HepG2 (cell line): ENCODE results near the gene TMEM214. TPM values are rescaled to one million over a fixed set of nuclear protein-coding genes. Genes with fewer than 3 reads are reported as not detected.

ENCODE experiments used
- ARHGAP35 ChIP-seq: sonication (generic); formaldehyde crosslinking; IDR thresholded peaks from 2 replicates; pipeline ENCODE4 v1.9.0; 2022; ENCODE audit warnings: mild to moderate bottlenecking, inconsistent platforms, moderate library complexity, missing genetic modification reagents, borderline replicate concordance
- BORCS8-MEF2B ChIP-seq: sonication (generic); formaldehyde crosslinking; IDR thresholded peaks from 2 replicates; pipeline ENCODE4 v1.8.0; 2022; ENCODE audit warnings: mild to moderate bottlenecking, missing genetic modification reagents
- CCDC6 ChIP-seq: sonication (generic); formaldehyde crosslinking; IDR thresholded peaks from 2 replicates; pipeline ENCODE4 v1.8.1; 2022; ENCODE audit warnings: mild to moderate bottlenecking, missing genetic modification reagents, moderate library complexity
- EZH2 ChIP-seq: conservative IDR thresholded peaks from 2 replicates; pipeline ENCODE4 v1.6.1; 2012; ENCODE audit warnings: mild to moderate bottlenecking, low read depth, low read length, moderate library complexity
- NCOR1 ChIP-seq: fragments of 200-600 bp; sonication (generic); IDR thresholded peaks from 2 replicates; pipeline ENCODE4 v1.7.0; 2017; ENCODE audit warnings: antibody characterized with exemption, low read length, borderline replicate concordance
- NPAS2 ChIP-seq: sonication (generic); formaldehyde crosslinking; IDR thresholded peaks from 2 replicates; pipeline ENCODE4 v1.8.0; 2022; ENCODE audit warnings: mild to moderate bottlenecking, missing genetic modification reagents, borderline replicate concordance
- SIN3A ChIP-seq: IDR thresholded peaks from 2 replicates; pipeline ENCODE4 v1.6.1; 2011; ENCODE audit warnings: low read depth, mild to moderate bottlenecking, control low read depth, low read length, borderline replicate concordance
- SMARCC2 ChIP-seq: fragments of 450-650 bp; IDR thresholded peaks from 2 replicates; pipeline ENCODE4 v1.6.1; 2017; ENCODE audit warnings: antibody characterized with exemption, mild to moderate bottlenecking
- SP2 ChIP-seq: sonication (generic); formaldehyde crosslinking; IDR thresholded peaks from 2 replicates; pipeline ENCODE4 v1.5.1; 2020; ENCODE audit warnings: mild to moderate bottlenecking, missing genetic modification reagents
- XBP1 ChIP-seq: sonication (generic); formaldehyde crosslinking; IDR thresholded peaks from 2 replicates; pipeline ENCODE4 v1.5.0; 2020; ENCODE audit warnings: missing genetic modification reagents
- ZNF547 ChIP-seq: sonication (generic); formaldehyde crosslinking; IDR thresholded peaks from 2 replicates; pipeline ENCODE4 v1.5.1; 2020; ENCODE audit warnings: mild to moderate bottlenecking, missing genetic modification reagents
- polyA plus RNA-seq, 8 experiments: library from polyadenylated mRNA; depleted of rRNA in 3 of 8; stranded (reverse) in 7 of 8; unstranded in 1 of 8; fragments of >200 nt; fragmentation: Illumina TruSeq in 4 of 8; extraction: Trizol in 4 of 8; gene quantifications; 2 replicates each; pipeline versions ENCODE4 v1.2.1 to v1.2.3, GENCODE V29; 2011 to 2016; ENCODE audit warnings: low read depth in 4 of 8, missing spikeins in 1 of 8, mixed read lengths in 1 of 8; ENCODE audit not compliant: insufficient read depth in 1 of 8
- total RNA-seq, 5 experiments: library from RNA; depleted of rRNA; stranded (reverse); fragments of >200 nt; fragmentation: Illumina TruSeq; extraction: Trizol; gene quantifications; 2 replicates each; pipeline ENCODE4 v1.2.3, GENCODE V29; 2016; ENCODE audit warnings: low read depth in 1 of 5
- TF ChIP-seq, protein P1 (sequence below): IDR thresholded peaks from 2 replicates; pipeline ENCODE4 v1.6.1; 2012; ENCODE audit warnings: inconsistent platforms
- TF ChIP-seq, protein P2 (sequence below): sonication (generic); formaldehyde crosslinking; IDR thresholded peaks from 2 replicates; pipeline ENCODE4 v1.4.0; 2020; ENCODE audit warnings: low read depth, mild to moderate bottlenecking, missing genetic modification reagents
- TF ChIP-seq, protein P3 (sequence below): IDR thresholded peaks from 2 replicates; pipeline ENCODE4 v1.4.0; 2020; ENCODE audit warnings: mild to moderate bottlenecking, missing genetic modification reagents
- TF ChIP-seq, protein P4 (sequence below): sonication (generic); formaldehyde crosslinking; IDR thresholded peaks from 2 replicates; pipeline ENCODE4 v1.4.0; 2020; ENCODE audit warnings: missing genetic modification reagents, mild to moderate bottlenecking, borderline replicate concordance
- TF ChIP-seq, protein P5 (sequence below): sonication (generic); formaldehyde crosslinking; IDR thresholded peaks from 2 replicates; pipeline ENCODE4 v1.4.0; 2020; ENCODE audit warnings: missing genetic modification reagents, mild to moderate bottlenecking, borderline replicate concordance
- TF ChIP-seq, protein P6 (sequence below): IDR thresholded peaks from 2 replicates; pipeline ENCODE4 v1.6.1; 2016

The TMEM214 gene
- total and polyA plus RNA-seq, 2 of the 13 experiments (the other 11 are each of a cell fraction or from before 2014, with no cell fraction given), result 58.3 to 132 TPM

DNA sequence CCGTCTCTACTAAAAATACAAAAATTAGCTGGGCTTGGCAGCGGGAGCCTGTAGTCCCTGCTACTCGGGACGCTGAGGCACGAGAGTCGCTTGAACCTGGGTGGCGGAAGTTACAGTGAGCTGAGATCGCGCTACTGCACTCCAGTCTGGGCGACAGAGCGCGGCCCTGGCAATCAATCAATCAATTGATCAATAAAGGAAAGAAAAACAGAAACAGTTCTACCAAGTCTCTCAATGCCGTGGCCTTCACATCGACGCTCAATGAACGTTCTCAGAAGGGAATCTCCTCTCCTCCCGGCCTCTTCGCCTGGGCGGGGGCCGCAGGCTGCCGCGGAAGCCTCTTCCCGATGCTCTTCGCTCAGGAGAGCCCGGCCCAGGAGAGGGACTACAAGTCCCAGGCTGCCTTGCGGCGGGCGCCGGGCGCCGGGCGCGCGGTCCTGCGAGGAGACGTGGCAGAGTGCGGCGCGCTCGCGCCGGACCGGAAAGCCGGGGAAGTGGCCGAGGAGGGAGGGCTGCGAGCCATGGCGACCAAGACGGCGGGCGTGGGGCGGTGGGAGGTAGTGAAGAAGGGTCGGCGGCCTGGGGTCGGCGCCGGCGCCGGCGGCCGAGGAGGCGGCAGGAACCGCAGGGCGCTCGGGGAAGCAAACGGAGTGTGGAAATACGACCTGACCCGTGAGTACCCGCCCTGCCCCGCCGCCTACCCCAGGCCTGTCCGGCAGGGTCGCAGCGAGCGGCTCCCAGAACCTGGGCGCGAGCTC, at the start of gene TMEM214 (continued):
- no peak for TF ChIP-seq NCOR1
- TF ChIP-seq ZNF547, result peak; percentile 89; the same call in 1 of the 2 replicates
- TF ChIP-seq, protein P1, sequence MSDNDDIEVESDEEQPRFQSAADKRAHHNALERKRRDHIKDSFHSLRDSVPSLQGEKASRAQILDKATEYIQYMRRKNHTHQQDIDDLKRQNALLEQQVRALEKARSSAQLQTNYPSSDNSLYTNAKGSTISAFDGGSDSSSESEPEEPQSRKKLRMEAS, result peak; percentile 64
- TF ChIP-seq, protein P2, sequence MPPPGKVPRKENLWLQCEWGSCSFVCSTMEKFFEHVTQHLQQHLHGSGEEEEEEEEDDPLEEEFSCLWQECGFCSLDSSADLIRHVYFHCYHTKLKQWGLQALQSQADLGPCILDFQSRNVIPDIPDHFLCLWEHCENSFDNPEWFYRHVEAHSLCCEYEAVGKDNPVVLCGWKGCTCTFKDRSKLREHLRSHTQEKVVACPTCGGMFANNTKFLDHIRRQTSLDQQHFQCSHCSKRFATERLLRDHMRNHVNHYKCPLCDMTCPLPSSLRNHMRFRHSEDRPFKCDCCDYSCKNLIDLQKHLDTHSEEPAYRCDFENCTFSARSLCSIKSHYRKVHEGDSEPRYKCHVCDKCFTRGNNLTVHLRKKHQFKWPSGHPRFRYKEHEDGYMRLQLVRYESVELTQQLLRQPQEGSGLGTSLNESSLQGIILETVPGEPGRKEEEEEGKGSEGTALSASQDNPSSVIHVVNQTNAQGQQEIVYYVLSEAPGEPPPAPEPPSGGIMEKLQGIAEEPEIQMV (CRISPR knock-in tag), result no peak
- TF ChIP-seq ARHGAP35 (CRISPR knock-in tag), result no peak; the same call in 1 of the 2 replicates
- no peak for TF ChIP-seq XBP1 (CRISPR knock-in tag)
- TF ChIP-seq BORCS8-MEF2B (CRISPR knock-in tag), result no peak; the same call in 1 of the 2 replicates
- no peak; the same call in 1 of the 2 replicates for TF ChIP-seq CCDC6
- TF ChIP-seq SP2, result peak; percentile 49; the same call in 1 of the 2 replicates
- TF ChIP-seq, protein P3, sequence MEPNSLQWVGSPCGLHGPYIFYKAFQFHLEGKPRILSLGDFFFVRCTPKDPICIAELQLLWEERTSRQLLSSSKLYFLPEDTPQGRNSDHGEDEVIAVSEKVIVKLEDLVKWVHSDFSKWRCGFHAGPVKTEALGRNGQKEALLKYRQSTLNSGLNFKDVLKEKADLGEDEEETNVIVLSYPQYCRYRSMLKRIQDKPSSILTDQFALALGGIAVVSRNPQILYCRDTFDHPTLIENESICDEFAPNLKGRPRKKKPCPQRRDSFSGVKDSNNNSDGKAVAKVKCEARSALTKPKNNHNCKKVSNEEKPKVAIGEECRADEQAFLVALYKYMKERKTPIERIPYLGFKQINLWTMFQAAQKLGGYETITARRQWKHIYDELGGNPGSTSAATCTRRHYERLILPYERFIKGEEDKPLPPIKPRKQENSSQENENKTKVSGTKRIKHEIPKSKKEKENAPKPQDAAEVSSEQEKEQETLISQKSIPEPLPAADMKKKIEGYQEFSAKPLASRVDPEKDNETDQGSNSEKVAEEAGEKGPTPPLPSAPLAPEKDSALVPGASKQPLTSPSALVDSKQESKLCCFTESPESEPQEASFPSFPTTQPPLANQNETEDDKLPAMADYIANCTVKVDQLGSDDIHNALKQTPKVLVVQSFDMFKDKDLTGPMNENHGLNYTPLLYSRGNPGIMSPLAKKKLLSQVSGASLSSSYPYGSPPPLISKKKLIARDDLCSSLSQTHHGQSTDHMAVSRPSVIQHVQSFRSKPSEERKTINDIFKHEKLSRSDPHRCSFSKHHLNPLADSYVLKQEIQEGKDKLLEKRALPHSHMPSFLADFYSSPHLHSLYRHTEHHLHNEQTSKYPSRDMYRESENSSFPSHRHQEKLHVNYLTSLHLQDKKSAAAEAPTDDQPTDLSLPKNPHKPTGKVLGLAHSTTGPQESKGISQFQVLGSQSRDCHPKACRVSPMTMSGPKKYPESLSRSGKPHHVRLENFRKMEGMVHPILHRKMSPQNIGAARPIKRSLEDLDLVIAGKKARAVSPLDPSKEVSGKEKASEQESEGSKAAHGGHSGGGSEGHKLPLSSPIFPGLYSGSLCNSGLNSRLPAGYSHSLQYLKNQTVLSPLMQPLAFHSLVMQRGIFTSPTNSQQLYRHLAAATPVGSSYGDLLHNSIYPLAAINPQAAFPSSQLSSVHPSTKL (CRISPR knock-in tag), result peak; percentile 56
- TF ChIP-seq EZH2, result no peak
- TF ChIP-seq SIN3A, result peak; percentile 91
- no peak for TF ChIP-seq NPAS2 (CRISPR knock-in tag)
- TF ChIP-seq, protein P4, sequence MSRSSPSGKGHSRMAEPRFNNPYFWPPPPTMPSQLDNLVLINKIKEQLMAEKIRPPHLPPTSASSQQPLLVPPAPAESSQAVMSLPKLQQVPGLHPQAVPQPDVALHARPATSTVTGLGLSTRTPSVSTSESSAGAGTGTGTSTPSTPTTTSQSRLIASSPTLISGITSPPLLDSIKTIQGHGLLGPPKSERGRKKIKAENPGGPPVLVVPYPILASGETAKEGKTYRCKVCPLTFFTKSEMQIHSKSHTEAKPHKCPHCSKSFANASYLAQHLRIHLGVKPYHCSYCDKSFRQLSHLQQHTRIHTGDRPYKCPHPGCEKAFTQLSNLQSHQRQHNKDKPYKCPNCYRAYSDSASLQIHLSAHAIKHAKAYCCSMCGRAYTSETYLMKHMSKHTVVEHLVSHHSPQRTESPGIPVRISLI (CRISPR knock-in tag), result no peak
- TF ChIP-seq, protein P5, sequence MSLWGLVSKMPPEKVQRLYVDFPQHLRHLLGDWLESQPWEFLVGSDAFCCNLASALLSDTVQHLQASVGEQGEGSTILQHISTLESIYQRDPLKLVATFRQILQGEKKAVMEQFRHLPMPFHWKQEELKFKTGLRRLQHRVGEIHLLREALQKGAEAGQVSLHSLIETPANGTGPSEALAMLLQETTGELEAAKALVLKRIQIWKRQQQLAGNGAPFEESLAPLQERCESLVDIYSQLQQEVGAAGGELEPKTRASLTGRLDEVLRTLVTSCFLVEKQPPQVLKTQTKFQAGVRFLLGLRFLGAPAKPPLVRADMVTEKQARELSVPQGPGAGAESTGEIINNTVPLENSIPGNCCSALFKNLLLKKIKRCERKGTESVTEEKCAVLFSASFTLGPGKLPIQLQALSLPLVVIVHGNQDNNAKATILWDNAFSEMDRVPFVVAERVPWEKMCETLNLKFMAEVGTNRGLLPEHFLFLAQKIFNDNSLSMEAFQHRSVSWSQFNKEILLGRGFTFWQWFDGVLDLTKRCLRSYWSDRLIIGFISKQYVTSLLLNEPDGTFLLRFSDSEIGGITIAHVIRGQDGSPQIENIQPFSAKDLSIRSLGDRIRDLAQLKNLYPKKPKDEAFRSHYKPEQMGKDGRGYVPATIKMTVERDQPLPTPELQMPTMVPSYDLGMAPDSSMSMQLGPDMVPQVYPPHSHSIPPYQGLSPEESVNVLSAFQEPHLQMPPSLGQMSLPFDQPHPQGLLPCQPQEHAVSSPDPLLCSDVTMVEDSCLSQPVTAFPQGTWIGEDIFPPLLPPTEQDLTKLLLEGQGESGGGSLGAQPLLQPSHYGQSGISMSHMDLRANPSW (CRISPR knock-in tag), result 0 out of 2 replicates have a peak, but pooled peaks have one; percentile 56
- no peak for TF ChIP-seq SMARCC2
- TF ChIP-seq, protein P6, sequence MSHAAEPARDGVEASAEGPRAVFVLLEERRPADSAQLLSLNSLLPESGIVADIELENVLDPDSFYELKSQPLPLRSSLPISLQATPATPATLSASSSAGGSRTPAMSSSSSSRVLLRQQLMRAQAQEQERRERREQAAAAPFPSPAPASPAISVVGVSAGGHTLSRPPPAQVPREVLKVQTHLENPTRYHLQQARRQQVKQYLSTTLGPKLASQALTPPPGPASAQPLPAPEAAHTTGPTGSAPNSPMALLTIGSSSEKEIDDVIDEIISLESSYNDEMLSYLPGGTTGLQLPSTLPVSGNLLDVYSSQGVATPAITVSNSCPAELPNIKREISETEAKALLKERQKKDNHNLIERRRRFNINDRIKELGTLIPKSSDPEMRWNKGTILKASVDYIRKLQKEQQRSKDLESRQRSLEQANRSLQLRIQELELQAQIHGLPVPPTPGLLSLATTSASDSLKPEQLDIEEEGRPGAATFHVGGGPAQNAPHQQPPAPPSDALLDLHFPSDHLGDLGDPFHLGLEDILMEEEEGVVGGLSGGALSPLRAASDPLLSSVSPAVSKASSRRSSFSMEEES, result 0 out of 2 replicates have a peak, but pooled peaks have one; percentile 42
